ENCODE results near the gene HOXD8. TPM values are rescaled to one million over a fixed set of nuclear protein-coding genes. Genes with fewer than 3 reads are reported as not detected.

HOXD8 gene
- total RNA-seq, 1 donor from 2014 or later: 2.8 TPM

DNA sequence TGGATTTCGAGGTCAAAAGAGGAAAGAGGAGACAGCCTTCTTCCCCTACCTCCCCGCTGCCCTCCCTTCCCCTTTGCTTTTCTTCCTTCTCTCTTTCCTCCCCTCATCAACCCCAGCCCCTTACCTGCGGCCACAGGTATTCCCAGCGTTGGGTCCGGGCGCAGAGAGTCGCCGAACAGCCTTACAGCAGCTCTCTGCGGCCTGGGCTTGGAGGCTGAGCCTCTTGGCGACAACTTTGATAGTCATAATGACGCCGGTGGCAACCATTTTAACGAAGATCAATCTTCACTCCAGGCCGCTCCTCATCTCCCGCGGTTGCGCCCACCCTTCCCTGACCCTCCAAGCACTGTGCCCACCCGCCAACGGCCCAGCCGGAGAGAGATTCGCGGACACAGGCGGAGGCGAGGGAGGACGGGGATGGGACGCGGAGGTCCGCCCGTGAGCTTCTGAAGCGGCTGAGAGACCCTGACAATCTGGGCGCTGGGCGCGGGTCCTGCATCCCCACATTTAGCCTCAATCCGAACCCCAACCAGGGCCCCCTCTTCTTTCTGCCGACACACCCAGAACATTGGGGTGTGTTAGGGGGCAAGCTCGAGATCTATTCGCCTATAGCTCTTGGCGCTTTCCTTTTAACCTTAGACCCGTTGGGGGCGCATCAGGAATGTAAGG lies 44.3 kb upstream of the HOXD8 start:
- Mint-ChIP-seq H3K27ac (no peak overlapping the region), H3K9me3 (no peaks in the 10 kb centered on the region), H3K36me3 (no peaks in the 10 kb centered on the region), H3K4me3 (peak overlapping the region; percentile 51), H3K4me1 (ENCODE audit: unreplicated experiment) (peaks cover 31% of the 10 kb centered on the region), H3K27me3 (peaks cover 100% of the 10 kb centered on the region)
- TF ChIP-seq CTCF (conservative IDR thresholded peaks at IDR 0.05): no peak
- DNase-seq (ENCODE audit: extremely low spot score, unreplicated experiment): peak; percentile 66

DNA sequence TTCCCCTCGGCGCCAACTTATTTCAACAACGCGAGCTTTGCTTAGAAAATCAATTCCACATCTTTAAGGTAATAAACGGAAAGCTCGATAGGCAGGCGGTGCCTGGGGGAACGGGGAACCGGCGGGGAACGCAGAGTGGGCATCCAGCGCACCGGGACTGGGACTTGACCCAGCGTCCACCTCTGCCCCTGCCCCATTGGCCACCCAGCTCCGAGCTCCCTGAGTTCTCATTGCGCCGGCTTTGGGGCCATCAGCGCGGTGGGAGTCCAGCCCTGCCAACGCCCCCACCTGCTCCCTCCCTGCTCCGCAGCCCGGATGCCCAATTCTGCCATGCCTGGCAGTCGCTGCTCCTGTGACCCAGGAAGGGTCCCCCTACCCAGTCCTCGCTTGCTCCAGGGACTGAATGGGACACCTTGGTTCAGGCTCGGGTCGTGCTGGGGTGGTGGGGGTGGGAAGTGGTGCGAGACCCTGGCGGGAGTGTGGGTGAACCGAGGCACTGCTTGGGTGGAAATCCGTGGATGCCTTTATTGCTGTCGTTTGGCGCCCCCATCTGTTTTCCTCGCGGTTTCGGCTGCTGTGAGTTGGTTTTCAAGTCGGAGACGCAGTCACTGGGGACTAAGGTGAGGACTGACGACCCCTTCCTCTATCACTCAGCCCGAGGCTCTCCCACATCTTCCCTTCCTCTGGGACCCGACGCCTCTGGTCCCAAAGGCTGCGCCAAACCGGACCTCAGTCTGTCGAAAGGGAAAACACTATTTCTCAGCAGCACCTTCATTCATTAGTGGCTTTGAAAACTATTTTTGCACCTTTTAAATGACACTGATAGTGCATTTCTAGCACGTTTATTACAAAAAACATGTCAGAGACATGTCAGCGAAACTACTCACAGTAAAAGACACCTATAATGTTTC lies 43.4 kb upstream of the HOXD8 start:
- Mint-ChIP-seq H3K9me3 (no peaks in the 10 kb centered on the region), H3K4me1 (ENCODE audit: unreplicated experiment) (peaks cover 28% of the 10 kb centered on the region), H3K4me3 (peak overlapping the region; percentile 58), H3K36me3 (no peaks in the 10 kb centered on the region), H3K27me3 (peaks cover 100% of the 10 kb centered on the region), H3K27ac (no peak overlapping the region)
- peak; percentile 70 for DNase-seq (ENCODE audit: extremely low spot score, unreplicated experiment)
- peak; percentile 73 for TF ChIP-seq CTCF (conservative IDR thresholded peaks at IDR 0.05)

DNA sequence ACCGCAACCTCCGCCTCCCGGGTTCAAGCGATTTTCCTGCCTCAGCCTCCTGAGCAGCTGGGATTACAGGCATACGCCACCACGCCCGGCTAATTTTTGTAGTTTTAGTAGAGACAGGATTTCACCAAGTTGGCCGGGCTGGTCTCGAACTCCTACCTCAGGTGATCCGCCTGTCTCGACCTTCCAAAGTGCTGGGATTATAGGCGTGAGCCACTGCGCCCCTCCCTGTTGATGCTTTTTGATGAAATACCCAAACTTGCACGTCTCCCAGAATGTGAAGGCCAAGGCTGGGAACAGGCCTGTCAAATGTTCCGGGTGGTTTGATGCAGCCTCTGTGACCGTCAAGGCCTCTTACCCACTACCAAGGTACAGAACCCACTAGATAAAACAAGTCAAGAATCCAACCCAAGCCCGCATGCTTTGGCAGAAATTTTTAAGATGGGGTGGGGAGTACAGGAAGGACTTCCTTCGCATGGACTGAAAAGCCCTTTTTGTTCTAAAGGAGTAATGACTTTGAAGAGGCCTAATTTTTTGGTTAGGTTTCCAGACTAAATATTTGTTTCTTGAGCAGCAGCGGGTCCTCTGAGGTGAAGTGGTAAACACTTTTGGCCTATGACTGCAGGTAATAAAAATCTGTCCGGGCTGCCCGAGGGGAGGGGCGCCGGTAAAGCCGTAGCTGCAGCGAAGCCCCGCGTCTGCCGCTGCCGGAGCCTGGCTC lies 42.0 kb upstream of the HOXD8 start:
- Mint-ChIP-seq H3K4me3 (peak overlapping the region; percentile 91), H3K36me3 (no peaks in the 10 kb centered on the region), H3K9me3 (no peaks in the 10 kb centered on the region), H3K27ac (no peak overlapping the region), H3K27me3 (peaks cover 98% of the 10 kb centered on the region), H3K4me1 (ENCODE audit: unreplicated experiment) (peaks cover 34% of the 10 kb centered on the region)
- no peak for DNase-seq (ENCODE audit: extremely low spot score, unreplicated experiment)
- no peak for TF ChIP-seq CTCF (conservative IDR thresholded peaks at IDR 0.05)

DNA sequence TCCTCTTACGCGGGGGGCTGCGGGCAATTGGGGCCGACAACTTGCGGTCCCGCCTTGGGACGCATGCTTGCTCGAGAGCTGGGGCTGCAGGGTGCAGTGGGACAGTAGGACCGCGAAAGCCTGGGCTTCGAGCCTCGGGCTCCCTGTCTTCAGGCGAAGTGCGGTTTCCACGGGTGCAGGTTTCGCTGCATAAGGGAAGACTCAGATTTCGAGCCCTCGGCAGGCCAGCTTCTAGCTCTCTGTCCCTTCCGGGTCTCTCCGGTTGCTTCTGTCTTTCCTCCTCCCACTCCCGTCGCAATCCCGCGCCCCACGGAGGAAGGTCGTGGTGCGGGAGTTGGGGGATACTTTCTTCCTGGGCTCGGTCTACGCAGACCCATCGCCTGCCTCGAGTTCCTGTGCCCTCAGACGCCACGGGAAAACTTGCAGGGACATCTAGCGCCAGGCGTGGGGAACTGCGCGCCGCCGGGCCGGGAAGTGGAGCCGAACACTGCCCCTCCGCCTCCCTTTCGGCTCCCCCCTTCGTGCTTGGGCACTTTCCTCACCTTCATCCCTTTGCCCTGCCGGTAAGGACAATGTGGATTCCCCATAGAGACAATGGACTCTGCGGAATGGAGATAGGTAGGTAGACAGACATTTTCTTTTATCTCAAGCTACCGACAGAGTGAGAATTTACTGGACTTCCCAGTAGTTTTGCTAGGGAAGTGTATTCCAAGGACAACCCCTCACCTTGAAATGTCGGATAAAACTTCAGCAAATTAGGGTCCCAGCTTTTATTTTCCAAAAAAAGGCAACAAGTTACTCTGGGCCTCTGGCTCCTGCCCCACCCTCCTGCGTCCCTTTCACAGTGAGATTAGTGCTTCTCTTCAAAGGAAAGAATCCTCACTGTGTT lies 41.2 kb upstream of the HOXD8 start:
- H3K27me3 Mint-ChIP-seq: peaks cover 94% of the 10 kb centered on the region
- H3K9me3 Mint-ChIP-seq: no peaks in the 10 kb centered on the region
- H3K27ac Mint-ChIP-seq: no peak overlapping the region
- DNase-seq (ENCODE audit: extremely low spot score, unreplicated experiment): peak; percentile 80
- H3K4me1 Mint-ChIP-seq (ENCODE audit: unreplicated experiment): peaks cover 28% of the 10 kb centered on the region
- H3K4me3 Mint-ChIP-seq: peak overlapping the region; percentile 91
- H3K36me3 Mint-ChIP-seq: no peaks in the 10 kb centered on the region
- peak; percentile 80 for TF ChIP-seq CTCF (conservative IDR thresholded peaks at IDR 0.05)

Measured in type B pancreatic cell (in vitro differentiated cells).